Tibial artery (tissue), 4 donors: ENCODE measurements around the gene TGIF1.
A peak's percentile ranks its signal among the peaks of the same experiment; 100 is the strongest.

Experiments used
- DNase-seq, 2 donors: peaks; one replicate each; pipeline ENCODE4 v3.0.0-alpha.2; 2019
- H3K27ac ChIP-seq, 2 donors: fragments of 200-600 bp; sonication (generic) in 1 of 2; 1 replicate in 1 of 2; 2 replicates in 1 of 2; pipeline ENCODE4 v1.5.1; 2018 to 2019; ENCODE audit warnings: mild to moderate bottlenecking in 1 of 2
- H3K27me3 ChIP-seq, 2 donors: fragments of 200-600 bp; sonication (generic) in 1 of 2; one replicate each; pipeline versions ENCODE4 v1.5.1 to v1.6.0; 2016 to 2019
- H3K36me3 ChIP-seq, 3 donors: fragments of 200-600 bp; sonication (generic) in 2 of 3; one replicate each; pipeline ENCODE4 v1.5.1; 2016 to 2019; ENCODE audit warnings: mild to moderate bottlenecking in 2 of 3
- H3K4me1 ChIP-seq, 4 donors: fragments of 200-600 bp; sonication (generic) in 2 of 4; 1 replicate in 3 of 4; 2 replicates in 1 of 4; pipeline ENCODE4 v1.5.1; 2016 to 2019
- H3K4me3 ChIP-seq, 2 donors: fragments of 200-600 bp; sonication (generic) in 1 of 2; 1 replicate in 1 of 2; 2 replicates in 1 of 2; pipeline ENCODE4 v1.5.1; 2018 to 2019; ENCODE audit warnings: mild to moderate bottlenecking in 2 of 2
- H3K9me3 ChIP-seq, 3 donors: fragments of 200-600 bp; sonication (generic) in 1 of 3; one replicate each; pipeline ENCODE4 v1.5.1; 2016 to 2019
- intact Hi-C: fragments of 100-400 bp; cut with DNase I; formaldehyde crosslinking; loops from one replicate; pipeline ENCODE4 v1.15.0; 2023; ENCODE audit warnings: low total_unique reads
- TF ChIP-seq, protein P1 (sequence below), 2 experiments: fragments of 200-600 bp in 1 of 2; fragments of 450-650 bp in 1 of 2; IDR thresholded peaks; one replicate each; pipeline ENCODE4 v1.5.1; 2017 to 2019; ENCODE audit warnings: antibody characterized with exemption in 2 of 2, mild to moderate bottlenecking in 1 of 2, moderate library complexity in 1 of 2

The TGIF1 gene

DNA sequence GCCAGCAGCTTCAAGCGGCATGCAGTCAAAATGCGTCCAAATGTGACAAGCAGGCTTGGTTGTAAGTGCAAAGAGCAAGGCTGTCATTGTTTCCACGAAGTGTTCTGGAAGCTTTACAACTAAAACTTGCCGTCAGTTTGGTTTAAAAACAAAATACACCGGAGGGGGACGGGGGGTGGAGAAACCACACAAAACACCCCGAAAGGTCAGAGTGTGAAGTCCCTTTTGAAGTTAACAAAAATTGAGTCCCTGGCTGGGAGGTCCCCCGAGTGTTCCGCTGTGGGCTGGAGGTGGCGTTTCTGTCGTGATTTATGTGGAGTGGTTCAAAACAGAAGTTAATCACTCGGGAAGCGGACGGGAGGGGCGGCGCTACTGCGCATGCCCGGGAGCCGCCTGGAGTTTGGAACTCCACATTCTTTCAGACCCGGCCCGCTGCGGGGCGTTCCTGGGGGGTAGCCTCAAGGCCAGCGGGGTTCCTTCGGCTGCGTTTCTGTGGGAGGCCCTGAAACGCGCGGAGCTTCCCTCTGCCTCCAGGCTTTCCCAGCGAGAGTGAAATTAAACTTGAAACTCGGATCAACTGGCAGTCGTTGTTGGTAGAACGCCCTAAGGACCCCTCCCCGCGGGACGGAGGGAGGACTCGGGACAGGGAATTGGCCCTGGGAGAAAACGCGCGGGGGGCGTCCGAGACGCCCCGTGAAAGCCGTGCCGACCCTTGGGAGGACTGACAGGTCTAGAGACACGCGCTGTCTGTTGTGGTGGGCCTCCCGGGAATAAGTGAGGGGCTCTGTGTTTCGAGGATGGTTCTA is 1.4 kb downstream of the TGIF1 start:
- Histone ChIP-seq H3K27me3 (no peaks in the 10 kb centered on the region), H3K36me3 (peaks cover 2 to 4% (median 4%) of the 10 kb centered on the region in 3 donors), H3K4me3 (peak overlapping the region; percentile 72 to 89), H3K4me1 (peaks cover 0 to 42% (median 26%) of the 10 kb centered on the region in 4 donors), H3K27ac (peak overlapping the region; percentile 98 to 99), H3K9me3 (no peaks in the 10 kb centered on the region)
- TF ChIP-seq, protein P1, sequence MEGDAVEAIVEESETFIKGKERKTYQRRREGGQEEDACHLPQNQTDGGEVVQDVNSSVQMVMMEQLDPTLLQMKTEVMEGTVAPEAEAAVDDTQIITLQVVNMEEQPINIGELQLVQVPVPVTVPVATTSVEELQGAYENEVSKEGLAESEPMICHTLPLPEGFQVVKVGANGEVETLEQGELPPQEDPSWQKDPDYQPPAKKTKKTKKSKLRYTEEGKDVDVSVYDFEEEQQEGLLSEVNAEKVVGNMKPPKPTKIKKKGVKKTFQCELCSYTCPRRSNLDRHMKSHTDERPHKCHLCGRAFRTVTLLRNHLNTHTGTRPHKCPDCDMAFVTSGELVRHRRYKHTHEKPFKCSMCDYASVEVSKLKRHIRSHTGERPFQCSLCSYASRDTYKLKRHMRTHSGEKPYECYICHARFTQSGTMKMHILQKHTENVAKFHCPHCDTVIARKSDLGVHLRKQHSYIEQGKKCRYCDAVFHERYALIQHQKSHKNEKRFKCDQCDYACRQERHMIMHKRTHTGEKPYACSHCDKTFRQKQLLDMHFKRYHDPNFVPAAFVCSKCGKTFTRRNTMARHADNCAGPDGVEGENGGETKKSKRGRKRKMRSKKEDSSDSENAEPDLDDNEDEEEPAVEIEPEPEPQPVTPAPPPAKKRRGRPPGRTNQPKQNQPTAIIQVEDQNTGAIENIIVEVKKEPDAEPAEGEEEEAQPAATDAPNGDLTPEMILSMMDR (IDR thresholded peaks at IDR 0.05), result no peak
- DNase-seq, result peak; percentile 97 to 98
- intact Hi-C loops, result loop anchor here (10.0 kb wide), 2 partner anchors 213 to 1003 kb away; partner anchors contain the start of gene DLGAP1

DNA sequence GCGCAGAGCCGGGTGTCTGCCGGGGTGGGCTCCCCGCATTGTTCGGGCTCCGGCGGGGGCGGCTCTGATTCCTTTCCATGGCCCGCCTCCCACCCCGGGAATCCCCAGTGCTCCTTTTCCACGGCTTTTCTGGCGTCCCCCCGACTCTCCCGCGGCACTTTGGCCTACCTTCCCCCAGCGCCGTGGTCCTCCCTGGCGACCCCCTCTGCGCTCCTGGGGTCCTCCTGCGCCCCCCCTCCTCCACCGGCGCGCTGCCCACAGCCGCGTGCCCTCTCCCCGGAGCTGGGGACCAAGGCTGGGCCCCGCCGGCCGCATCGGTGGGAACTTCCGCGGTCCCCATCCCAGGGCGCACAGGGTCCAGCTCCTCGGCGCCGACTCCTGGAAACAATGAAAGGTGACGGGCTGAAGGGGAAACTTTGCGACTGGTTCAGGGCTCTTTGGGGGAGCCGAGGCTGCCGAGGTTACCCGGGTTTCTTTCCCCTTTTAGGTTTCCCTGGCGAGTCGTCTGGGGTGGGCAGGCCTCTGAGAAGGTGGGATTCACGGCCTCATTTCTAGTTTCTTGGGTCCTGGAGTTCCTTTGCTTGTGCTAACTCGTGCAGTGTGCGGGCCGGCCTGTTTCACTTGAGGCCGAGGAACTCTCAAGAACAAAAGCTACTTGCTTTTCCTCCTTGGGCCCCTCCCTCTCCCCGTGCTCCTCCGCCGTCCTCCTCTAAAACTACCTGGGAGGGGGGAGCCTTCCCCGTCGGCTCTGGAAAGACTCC is 2.2 kb downstream of the TGIF1 start:
- peak; percentile 49 to 78 for DNase-seq

GRCh38 chr18:3452750-3453539 is 3.0 kb downstream of the TGIF1 start:
- intact Hi-C loops, result loop anchor here (10.0 kb wide), 2 partner anchors 212 to 1002 kb away; partner anchors contain the start of gene DLGAP1
- H3K36me3 ChIP-seq, result peaks cover 18 to 20% (median 20%) of the 10 kb centered on the region in 3 donors
- H3K9me3 ChIP-seq, result no peaks in the 10 kb centered on the region
- peak overlapping the region; percentile 72 to 89 for H3K4me3 ChIP-seq
- H3K4me1 ChIP-seq, result peaks cover 0 to 38% (median 20%) of the 10 kb centered on the region in 4 donors
- H3K27me3 ChIP-seq, result no peaks in the 10 kb centered on the region
- H3K27ac ChIP-seq, result peak overlapping the region; percentile 98 to 99
- DNase-seq, result no peak
- TF ChIP-seq, protein P1 (IDR thresholded peaks at IDR 0.05), result no peak

More for the DNA sequence above, 2.2 kb downstream of the TGIF1 start:
- no peaks in the 10 kb centered on the region for H3K9me3 ChIP-seq
- intact Hi-C loops, result loop anchor here (10.0 kb wide), 2 partner anchors 213 to 1003 kb away; partner anchors contain the start of gene DLGAP1
- H3K4me3 ChIP-seq, result peak overlapping the region; percentile 72 to 89
- TF ChIP-seq, protein P1 (IDR thresholded peaks at IDR 0.05), result no peak
- peak overlapping the region; percentile 98 to 99 for H3K27ac ChIP-seq
- no peaks in the 10 kb centered on the region for H3K27me3 ChIP-seq
- peaks cover 10 to 12% (median 12%) of the 10 kb centered on the region in 3 donors for H3K36me3 ChIP-seq
- peaks cover 0 to 38% (median 20%) of the 10 kb centered on the region in 4 donors for H3K4me1 ChIP-seq

- Histone ChIP-seq H3K4me3 (peak overlapping the region; percentile 72 to 89), H3K27me3 (no peaks in the 10 kb centered on the region), H3K27ac (peak overlapping the region; percentile 98 to 99), H3K36me3 (peaks cover 26 to 28% (median 28%) of the 10 kb centered on the region in 3 donors), H3K9me3 (no peaks in the 10 kb centered on the region), H3K4me1 (peaks cover 0 to 41% (median 22%) of the 10 kb centered on the region in 4 donors)
- peak; percentile 83 for DNase-seq
- TF ChIP-seq, protein P1 (IDR thresholded peaks at IDR 0.05), result no peak
- intact Hi-C loops, result loop anchor here (10.0 kb wide), 2 partner anchors 211 to 1001 kb away; partner anchors contain the start of gene DLGAP1
These were observed 3.8 kb downstream of the TGIF1 start for GRCh38 chr18:3453540-3454364.
